HEK293 (cell line): ENCODE data around the gene KCNQ1.

Experiments
- CTCF ChIP-seq: fragments of 450-650 bp; formaldehyde crosslinking; IDR thresholded peaks from 2 replicates; pipeline ENCODE4 v1.5.1; 2016; ENCODE audit warnings: missing biosample characterization, missing genetic modification characterization
- KLF16 ChIP-seq: fragments of 450-650 bp; formaldehyde crosslinking; IDR thresholded peaks from 2 replicates; pipeline ENCODE4 v1.5.1; 2017; ENCODE audit warnings: missing biosample characterization, missing genetic modification characterization
- SCRT2 ChIP-seq: fragments of 450-650 bp; formaldehyde crosslinking; IDR thresholded peaks from 2 replicates; pipeline ENCODE4 v1.5.1; 2016; ENCODE audit warnings: missing biosample characterization, missing genetic modification characterization
- ZBTB7A ChIP-seq: fragments of 450-650 bp; formaldehyde crosslinking; IDR thresholded peaks from 2 replicates; pipeline ENCODE4 v1.5.1; 2016; ENCODE audit warnings: low read depth, missing biosample characterization, missing genetic modification characterization
- ZNF138 ChIP-seq: fragments of 450-650 bp; formaldehyde crosslinking; IDR thresholded peaks from 2 replicates; pipeline ENCODE4 v1.5.1; 2016; ENCODE audit warnings: missing biosample characterization, missing genetic modification characterization, borderline replicate concordance
- ZNF274 ChIP-seq, 2 experiments: fragments of 200-500 bp in 1 of 2; fragments of 450-650 bp in 1 of 2; sonication (Bioruptor generic) in 1 of 2; formaldehyde crosslinking in 1 of 2; IDR thresholded peaks; 2 replicates each; pipeline versions ENCODE4 v1.5.1 to v1.6.1; 2014 to 2016; ENCODE audit warnings: borderline replicate concordance in 1 of 2, inconsistent platforms in 1 of 2, low read length in 1 of 2, missing biosample characterization in 1 of 2, missing genetic modification characterization in 1 of 2
- ZNF350 ChIP-seq: fragments of 450-650 bp; formaldehyde crosslinking; IDR thresholded peaks from 2 replicates; pipeline ENCODE4 v1.5.0; 2017; ENCODE audit warnings: missing biosample characterization, mild to moderate bottlenecking, missing genetic modification characterization
- ZNF624 ChIP-seq: fragments of 450-650 bp; formaldehyde crosslinking; IDR thresholded peaks from 2 replicates; pipeline ENCODE4 v1.5.1; 2017; ENCODE audit warnings: missing biosample characterization, missing genetic modification characterization

GRCh38 chr11:2584434-2584811 lies 139.6 kb downstream of the KCNQ1 start:
- TF ChIP-seq CTCF (no peak), KLF16 (tag by site-specific recombination) (no peak), ZNF350 (tag by site-specific recombination) (no peak), SCRT2 (tag by site-specific recombination) (no peak), ZNF624 (no peak), ZNF274 (IDR thresholded peaks at IDR 0.05; ENCODE audit: low read length) (no peak), ZNF274 (tag by site-specific recombination; IDR thresholded peaks at IDR 0.05; ENCODE audit: borderline replicate concordance) (no peak), ZNF138 (tag by site-specific recombination) (no peak), ZBTB7A (tag by site-specific recombination) (no peak)
